Transverse colon (tissue), 4 donors: ENCODE results near the gene SNX5.

Source experiments
- CTCF ChIP-seq, 5 experiments: fragments of 200-600 bp in 3 of 5; fragments of 450-650 bp in 2 of 5; sonication (generic) in 3 of 5; IDR thresholded peaks; 1 replicate in 2 of 5; 2 replicates in 3 of 5; pipeline ENCODE4 v1.5.1; 2016 to 2017; ENCODE audit warnings: antibody characterized with exemption in 5 of 5, inconsistent platforms in 3 of 5, mild to moderate bottlenecking in 2 of 5, moderate library complexity in 1 of 5
- EP300 ChIP-seq: sonication (generic); formaldehyde crosslinking; IDR thresholded peaks from one replicate; pipeline ENCODE4 v1.6.1; 2017; ENCODE audit warnings: antibody characterized with exemption, low read depth
- POLR2AphosphoS5 ChIP-seq, 3 donors: sonication (generic); formaldehyde crosslinking; IDR thresholded peaks; one replicate each; pipeline ENCODE4 v1.6.1; 2016; ENCODE audit warnings: antibody characterized with exemption in 3 of 3

GRCh38 chr20:17972121-17972520 lies 3.5 kb upstream of the SNX5 start:
- no peak for TF ChIP-seq CTCF (IDR thresholded peaks at IDR 0.05)
- TF ChIP-seq POLR2AphosphoS5 (IDR thresholded peaks at IDR 0.05) = no peak
- no peak for TF ChIP-seq EP300
